CD14-positive monocyte (primary cell): ENCODE data around the gene LGALS8. TPM values are rescaled to one million over a fixed set of nuclear protein-coding genes. Genes with fewer than 3 reads are reported as not detected.
A peak's percentile ranks its signal among the peaks of the same experiment; 100 is the strongest.

ENCODE experiments used
- DNase-seq, 3 donors: peaks; one replicate each; pipeline ENCODE4 v3.0.0-alpha.2; 2011 to 2022
- H2AFZ ChIP-seq: 2 replicates; pipeline ENCODE4 v1.6.0; 2012; ENCODE audit warnings: mild to moderate bottlenecking, low read depth, low read length, inconsistent platforms; ENCODE audit not compliant: insufficient read depth, poor library complexity, severe bottlenecking
- H3K27ac ChIP-seq, 2 donors: 1 replicate in 1 of 2; 2 replicates in 1 of 2; pipeline ENCODE4 v1.5.1; 2012 to 2013; ENCODE audit warnings: low read length in 2 of 2, control low read depth in 1 of 2, inconsistent platforms in 1 of 2, low read depth in 1 of 2, mild to moderate bottlenecking in 1 of 2
- H3K27me3 ChIP-seq, 2 donors: one replicate each; pipeline versions ENCODE4 v1.6.0 to v1.6.1; 2011 to 2013; ENCODE audit warnings: low read length in 2 of 2; ENCODE audit not compliant: control insufficient read depth in 2 of 2, insufficient read depth in 2 of 2
- H3K36me3 ChIP-seq, 2 donors: replicated peaks in 1 of 2; 1 replicate in 1 of 2; 2 replicates in 1 of 2; pipeline versions ENCODE4 v1.5.1 to v1.6.1; 2012 to 2013; ENCODE audit warnings: low read length in 2 of 2, control low read depth in 1 of 2, inconsistent platforms in 1 of 2, mild to moderate bottlenecking in 1 of 2; ENCODE audit not compliant: insufficient read depth in 2 of 2, control insufficient read depth in 1 of 2
- H3K4me1 ChIP-seq, 2 donors: 1 replicate in 1 of 2; 2 replicates in 1 of 2; pipeline versions ENCODE4 v1.5.1 to v1.6.1; 2012 to 2013; ENCODE audit warnings: low read length in 2 of 2, control low read depth in 1 of 2, inconsistent platforms in 1 of 2, mild to moderate bottlenecking in 1 of 2, moderate library complexity in 1 of 2; ENCODE audit not compliant: insufficient read depth in 2 of 2, control insufficient read depth in 1 of 2
- H3K4me2 ChIP-seq: replicated peaks from 2 replicates; pipeline ENCODE3; 2012; ENCODE audit warnings: low read length, moderate library complexity, mild to moderate bottlenecking; ENCODE audit not compliant: poor library complexity, severe bottlenecking; ENCODE audit errors: extremely low read depth
- H3K4me3 ChIP-seq, 3 experiments: fragments of 200-600 bp in 1 of 3; sonication (generic) in 1 of 3; replicated peaks in 1 of 3; 1 replicate in 2 of 3; 2 replicates in 1 of 3; pipeline ENCODE4 v1.5.1; 2011 to 2013; ENCODE audit warnings: low read length in 3 of 3, mild to moderate bottlenecking in 3 of 3, control low read depth in 2 of 3, low read depth in 2 of 3, inconsistent platforms in 1 of 3, moderate library complexity in 1 of 3
- H3K79me2 ChIP-seq: 2 replicates; pipeline ENCODE4 v1.6.0; 2012; ENCODE audit warnings: mild to moderate bottlenecking, control low read depth, inconsistent platforms, low read length, moderate library complexity; ENCODE audit not compliant: insufficient read depth
- H3K9ac ChIP-seq: 2 replicates; pipeline ENCODE4 v1.6.0; 2017; ENCODE audit warnings: low read length, mild to moderate bottlenecking; ENCODE audit not compliant: insufficient read depth, poor library complexity, severe bottlenecking
- H3K9me3 ChIP-seq, 2 donors: replicated peaks in 1 of 2; 1 replicate in 1 of 2; 2 replicates in 1 of 2; pipeline versions ENCODE4 v1.5.1 to v1.6.1; 2012 to 2013; ENCODE audit warnings: low read length in 2 of 2, control low read depth in 1 of 2; ENCODE audit not compliant: control insufficient read depth in 1 of 2, insufficient read depth in 1 of 2
- H4K20me1 ChIP-seq: 2 replicates; pipeline ENCODE4 v1.6.0; 2012; ENCODE audit warnings: mild to moderate bottlenecking, low read length, control low read depth, moderate library complexity; ENCODE audit not compliant: insufficient read depth
- H3K27ac Mint-ChIP-seq, 7 donors: one replicate each; pipeline ENCODE4 v1.8.0; 2020; ENCODE audit warnings: mild to moderate bottlenecking in 7 of 7, mixed read lengths in 7 of 7, moderate library complexity in 6 of 7, inconsistent platforms in 2 of 7
- H3K27me3 Mint-ChIP-seq, 3 donors: one replicate each; pipeline ENCODE4 v1.8.0; 2021 to 2022; ENCODE audit warnings: low read depth in 3 of 3, mild to moderate bottlenecking in 3 of 3, mixed read lengths in 3 of 3, moderate library complexity in 3 of 3, inconsistent platforms in 1 of 3
- H3K36me3 Mint-ChIP-seq, 2 donors: one replicate each; pipeline ENCODE4 v1.8.0; 2020; ENCODE audit warnings: mixed read lengths in 2 of 2, inconsistent platforms in 1 of 2, mild to moderate bottlenecking in 1 of 2
- H3K4me1 Mint-ChIP-seq: one replicate; pipeline ENCODE4 v1.8.0; 2020; ENCODE audit warnings: mild to moderate bottlenecking, mixed read lengths
- H3K4me3 Mint-ChIP-seq, 2 donors: one replicate each; pipeline ENCODE4 v1.8.0; 2020; ENCODE audit warnings: mild to moderate bottlenecking in 2 of 2, mixed read lengths in 2 of 2, moderate library complexity in 1 of 2
- H3K9me3 Mint-ChIP-seq, 7 donors: one replicate each; pipeline ENCODE4 v1.8.0; 2020 to 2022; ENCODE audit warnings: mixed read lengths in 7 of 7, mild to moderate bottlenecking in 6 of 7, moderate library complexity in 6 of 7, inconsistent platforms in 2 of 7
- CTCF ChIP-seq: fragments of 200-600 bp; IDR thresholded peaks from one replicate; pipeline ENCODE4 v1.8.0; 2022; ENCODE audit warnings: antibody characterized with exemption, mild to moderate bottlenecking
- WGBS: methylation state at CpG from one replicate; pipeline ENCODE4 v1.1.5; 2013; ENCODE audit warnings: missing lambda C conversion rate; ENCODE audit not compliant: insufficient coverage; 5-methylcytosine and 5-hydroxymethylcytosine counted together
- intact Hi-C, 2 donors: fragments of 100-400 bp; cut with micrococcal nuclease; formaldehyde crosslinking; loops; one replicate each; pipeline versions ENCODE4 v1.15.0 to v1.15.1; 2023
- polyA plus RNA-seq, 3 donors: library from polyadenylated mRNA; depleted of rRNA in 1 of 3; unstranded in 2 of 3; stranded (reverse) in 1 of 3; fragments of 300-500 nt in 2 of 3; fragments of >200 nt in 1 of 3; fragmentation: Illumina TruSeq in 2 of 3; gene quantifications; 1 replicate in 2 of 3; 2 replicates in 1 of 3; pipeline ENCODE4 v1.2.3, GENCODE V29; 2012 to 2021

Gene LGALS8
- polyA plus RNA-seq, 3 donors, result 58.9 to 84.6 (median 75.7) TPM

- H3K27me3 Mint-ChIP-seq, result no peaks in the 10 kb centered on the region
- no peak for TF ChIP-seq CTCF
- H3K36me3 ChIP-seq, result peaks cover 50 to 71% of the 10 kb centered on the region in 2 donors
- intact Hi-C loops, result no loop called here
- peaks cover 88% of the 10 kb centered on the region for H3K79me2 ChIP-seq
- peaks cover 6 to 13% of the 10 kb centered on the region in 2 donors for H3K4me1 ChIP-seq
- H3K4me3 ChIP-seq, result no peak overlapping the region
- peak overlapping the region in 1 of 2 donors; percentile 34 for H3K27ac ChIP-seq
- H3K9me3 ChIP-seq, result no peaks in the 10 kb centered on the region
- no peak overlapping the region for H3K9ac ChIP-seq
- H3K27ac Mint-ChIP-seq, result peak overlapping the region in 3 of 7 donors; percentile 3 to 59 (median 12)
- H3K27me3 ChIP-seq, result no peaks in the 10 kb centered on the region
- peak overlapping the region; percentile 9 for H3K4me2 ChIP-seq
- H2AFZ ChIP-seq, result no peak overlapping the region
- no peak overlapping the region for H3K4me3 Mint-ChIP-seq
- peaks cover 29% of the 10 kb centered on the region for H3K4me1 Mint-ChIP-seq
- H3K9me3 Mint-ChIP-seq, result no peaks in the 10 kb centered on the region
- H4K20me1 ChIP-seq, result peaks cover 83% of the 10 kb centered on the region
- WGBS, result no CpG with 5 or more reads among the region's 5 CpGs
- H3K36me3 Mint-ChIP-seq, result peaks cover 52 to 71% of the 10 kb centered on the region in 2 donors
- DNase-seq, result no peak
Observed at GRCh38 chr1:236530959-236531358, 7.2 kb downstream of the LGALS8 start.

- no peak for TF ChIP-seq CTCF
- no peak for DNase-seq
- no peak overlapping the region for H3K9ac ChIP-seq
- peaks cover 90% of the 10 kb centered on the region for H4K20me1 ChIP-seq
- Mint-ChIP-seq H3K36me3 (peaks cover 51 to 71% of the 10 kb centered on the region in 2 donors), H3K9me3 (no peaks in the 10 kb centered on the region), H3K4me1 (peaks cover 33% of the 10 kb centered on the region), H3K27ac (peak overlapping the region in 2 of 7 donors; percentile 10 to 18), H3K27me3 (peaks cover 0 to 1% (median 0%) of the 10 kb centered on the region in 3 donors), H3K4me3 (no peak overlapping the region)
- no peak overlapping the region for H3K4me3 ChIP-seq
- H3K79me2 ChIP-seq, result peaks cover 77% of the 10 kb centered on the region
- H3K9me3 ChIP-seq, result no peaks in the 10 kb centered on the region
- intact Hi-C loops, result no loop called here
- WGBS, result 96% methylated on average over 4 of the region's 4 CpGs
- H3K4me2 ChIP-seq, result no peak overlapping the region
- peaks cover 48 to 75% of the 10 kb centered on the region in 2 donors for H3K36me3 ChIP-seq
- no peaks in the 10 kb centered on the region for H3K27me3 ChIP-seq
- peak overlapping the region in 1 of 2 donors; percentile 11 for H3K27ac ChIP-seq
- H2AFZ ChIP-seq, result no peak overlapping the region
- H3K4me1 ChIP-seq, result peaks cover 9% of the 10 kb centered on the region in 2 donors
Observed at GRCh38 chr1:236532850-236533249, 9.1 kb downstream of the LGALS8 start.
